HG02852 (cell line): ENCODE measurements around the gene LYST.
"Not testable (repeated sequence)": the region's sequence is repeated elsewhere in the genome, so short reads cannot be mapped to it uniquely, and the experiment has no call there.

Experiments used
- ATAC-seq: cut with Tn5 transposase; IDR thresholded peaks from one replicate; pipeline ENCODE4 v1.9.1; 2021; ENCODE audit warnings: mild to moderate bottlenecking, moderate library complexity; ENCODE audit not compliant: unreplicated experiment

The LYST gene

DNA sequence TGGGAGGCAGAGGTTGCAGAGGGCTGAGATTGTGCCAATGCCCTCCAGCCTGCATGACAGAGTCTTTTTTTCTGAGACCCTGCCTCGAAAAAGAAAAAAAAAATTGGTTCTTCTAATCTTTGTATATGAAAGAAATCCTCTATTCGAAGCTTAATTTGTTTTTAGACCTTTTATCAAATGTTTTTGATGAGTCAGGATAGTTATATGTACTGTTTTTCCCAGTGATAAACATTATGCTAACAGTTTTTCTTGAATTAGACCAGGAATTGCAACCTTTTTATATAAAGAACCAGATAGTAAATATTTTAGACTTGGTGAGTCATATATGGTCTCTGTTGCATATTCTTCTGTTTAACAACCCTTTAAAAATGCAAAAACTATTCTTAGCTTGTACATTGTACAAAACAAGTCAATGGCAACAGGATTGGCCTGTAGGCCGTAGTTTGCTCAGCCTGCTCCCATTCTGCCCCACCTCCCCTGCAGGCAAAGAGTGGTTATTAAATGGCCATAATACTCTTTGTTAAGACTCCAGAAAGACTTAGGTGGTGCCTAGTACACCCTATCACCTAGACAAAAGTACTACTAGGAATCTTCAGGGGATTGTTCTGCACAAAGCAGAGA, 45.2 kb downstream of the LYST start:
- ATAC-seq = no peak

DNA sequence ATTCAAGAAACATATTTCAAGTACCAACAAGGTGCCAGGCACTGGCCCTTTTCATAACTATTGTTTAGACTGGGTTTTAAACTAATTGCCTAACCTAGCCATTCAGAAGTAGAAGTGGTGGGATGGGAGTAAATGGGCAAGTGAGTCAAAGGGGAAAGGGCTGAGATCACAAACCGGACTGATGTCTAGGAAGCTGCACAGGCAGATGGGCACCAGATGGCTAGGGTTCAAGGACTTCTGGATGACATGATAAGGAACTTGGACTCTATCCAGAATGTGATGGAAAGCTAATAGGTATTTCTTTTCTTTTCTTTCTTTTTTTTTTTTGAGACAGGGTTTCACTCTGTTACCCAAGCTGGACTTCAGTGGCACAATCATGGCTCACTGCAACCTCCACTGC, 46.6 kb downstream of the LYST start:
- ATAC-seq = no peak

DNA sequence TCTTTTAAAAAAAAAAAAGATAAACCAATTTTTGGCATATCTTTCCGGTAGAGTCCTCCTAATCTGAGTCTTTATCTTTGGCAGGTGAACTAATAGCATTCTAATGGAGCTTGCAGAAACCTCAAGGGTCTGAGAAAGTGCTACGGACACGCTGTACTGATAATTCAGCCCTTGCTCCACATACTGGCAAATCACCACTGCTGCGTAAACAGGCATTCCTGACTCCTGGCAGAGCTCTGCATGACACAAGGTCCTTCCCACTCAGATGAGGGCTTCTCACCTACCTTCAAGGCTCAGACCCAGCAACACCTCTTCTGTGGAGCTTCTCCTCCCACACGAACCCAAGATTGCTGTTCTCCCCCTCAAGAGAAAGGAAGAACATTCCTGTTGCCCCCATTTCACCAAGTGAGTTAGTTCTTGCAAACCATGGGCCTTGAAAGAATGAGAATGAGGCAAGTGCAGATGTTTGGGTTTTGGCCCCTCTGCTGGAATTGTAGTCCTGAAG, 48.0 kb downstream of the LYST start:
- ATAC-seq = no peak

DNA sequence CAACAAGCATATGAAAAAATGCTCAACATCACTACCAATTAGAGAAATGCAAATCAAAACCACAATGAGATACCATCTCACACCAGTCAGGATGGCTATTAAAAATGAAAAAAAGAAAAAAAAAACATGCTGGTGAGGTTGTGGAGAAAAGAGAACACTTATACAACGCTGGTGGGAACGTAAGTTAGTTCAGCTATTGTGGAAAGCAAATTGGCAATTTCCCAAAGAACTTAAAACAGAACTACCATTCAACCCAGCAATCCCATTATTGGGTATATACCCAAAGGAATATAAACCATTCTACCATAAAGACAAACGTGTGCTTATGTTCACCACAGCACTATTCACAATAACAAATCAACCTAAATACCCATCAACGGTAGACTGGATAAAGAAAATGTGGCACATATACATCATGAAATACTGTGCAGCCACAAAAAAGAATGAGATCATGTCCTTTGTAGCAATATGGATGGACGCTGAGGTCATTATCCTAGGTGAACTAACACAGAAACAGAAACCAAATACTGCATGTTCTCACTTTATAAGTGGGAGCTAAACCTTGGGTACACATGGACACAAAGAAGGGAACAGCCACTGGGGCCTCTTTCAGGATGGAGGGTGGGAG, 49.5 kb downstream of the LYST start:
- ATAC-seq = no peak

DNA sequence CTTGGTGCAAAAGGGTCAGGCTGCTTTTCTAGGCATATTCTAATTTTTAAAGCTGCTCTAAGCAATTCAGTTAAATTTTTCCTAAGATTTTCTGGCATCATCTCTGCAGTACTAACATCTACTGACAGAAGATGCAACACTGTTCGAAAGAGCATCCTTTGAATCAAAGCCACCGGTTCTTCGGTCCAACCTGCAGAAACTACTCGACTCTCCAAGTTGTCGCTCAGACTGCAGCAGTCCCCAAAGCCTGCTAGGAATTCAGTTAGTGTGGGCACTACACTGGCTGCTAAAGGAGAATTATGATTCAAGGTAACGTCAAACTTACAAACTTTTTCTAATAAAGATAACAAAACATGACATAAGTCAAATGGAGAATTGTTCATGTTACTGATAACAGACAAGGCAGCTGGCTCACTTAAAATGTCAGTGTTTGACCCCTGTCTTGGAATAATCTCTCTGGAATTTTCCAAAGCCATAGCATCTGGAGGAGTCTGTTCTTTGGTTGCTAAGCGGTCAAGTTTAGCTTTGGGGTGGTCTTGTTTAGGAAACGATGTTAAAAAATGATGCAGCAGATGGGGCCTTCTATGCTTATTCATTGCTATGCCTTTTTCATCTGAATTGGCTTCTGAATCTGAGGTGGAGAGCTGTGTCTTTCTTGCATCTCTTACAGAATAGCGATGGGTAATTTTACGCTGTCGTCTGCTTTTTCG, 56.9 kb downstream of the LYST start:
- ATAC-seq = no peak

GRCh38 chr1:235808223-235808622, 58.5 kb downstream of the LYST start:
- ATAC-seq = no peak

DNA sequence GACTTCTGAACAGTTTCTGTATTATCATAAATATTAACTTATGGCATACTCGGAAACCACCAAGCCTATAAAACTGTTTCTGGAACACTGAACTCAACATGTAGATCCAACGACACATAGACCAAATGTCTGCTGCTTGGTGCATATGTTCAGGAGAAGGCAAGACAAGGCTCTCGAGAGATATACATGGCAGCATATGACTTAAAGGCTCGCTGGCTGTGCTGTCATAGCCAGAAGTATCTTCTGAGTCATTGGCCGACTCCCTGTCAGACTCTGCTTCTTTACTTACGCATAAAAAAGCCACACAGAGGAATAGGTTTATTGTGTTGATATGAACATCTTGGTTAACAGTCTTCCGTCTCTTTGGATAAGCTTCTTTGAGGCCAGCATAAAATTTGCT, 60.6 kb downstream of the LYST start:
- ATAC-seq = no peak

DNA sequence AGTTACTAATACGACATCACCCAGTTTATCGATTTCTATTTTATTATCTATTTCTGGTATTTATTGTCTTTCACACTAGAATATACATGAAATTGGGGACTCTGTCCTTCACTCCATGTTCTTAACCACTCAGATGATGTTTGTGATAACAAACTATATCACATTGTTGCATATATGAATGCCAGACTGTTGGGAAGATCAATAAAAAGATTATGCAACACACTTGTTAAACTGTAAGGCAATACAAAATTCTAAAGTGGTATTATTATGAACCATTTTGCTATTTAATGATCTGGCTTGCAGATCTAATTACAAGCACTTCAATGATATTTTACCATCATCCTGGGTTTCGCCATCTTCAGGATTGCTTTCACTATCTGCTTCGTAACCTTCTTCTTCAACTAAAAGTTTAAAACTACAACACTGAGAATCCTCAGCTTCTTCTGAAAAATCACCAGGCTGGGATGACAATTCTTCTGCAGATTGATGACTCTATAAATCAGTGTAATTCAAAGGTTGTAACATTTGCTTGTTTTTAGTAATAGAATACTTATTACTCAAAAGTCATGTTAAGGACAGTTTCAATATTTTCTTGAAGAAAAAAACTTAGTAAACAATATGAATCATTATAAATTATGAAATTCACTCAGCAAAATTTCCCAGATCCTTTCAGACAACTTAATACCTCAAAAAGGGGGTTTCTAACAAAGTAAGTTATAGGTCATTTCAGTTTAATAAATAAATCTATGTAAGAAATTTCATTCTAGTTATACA, 63.9 kb downstream of the LYST start:
- no peak for ATAC-seq

GRCh38 chr1:235799264-235799663, 67.4 kb downstream of the LYST start:
- ATAC-seq = no peak

DNA sequence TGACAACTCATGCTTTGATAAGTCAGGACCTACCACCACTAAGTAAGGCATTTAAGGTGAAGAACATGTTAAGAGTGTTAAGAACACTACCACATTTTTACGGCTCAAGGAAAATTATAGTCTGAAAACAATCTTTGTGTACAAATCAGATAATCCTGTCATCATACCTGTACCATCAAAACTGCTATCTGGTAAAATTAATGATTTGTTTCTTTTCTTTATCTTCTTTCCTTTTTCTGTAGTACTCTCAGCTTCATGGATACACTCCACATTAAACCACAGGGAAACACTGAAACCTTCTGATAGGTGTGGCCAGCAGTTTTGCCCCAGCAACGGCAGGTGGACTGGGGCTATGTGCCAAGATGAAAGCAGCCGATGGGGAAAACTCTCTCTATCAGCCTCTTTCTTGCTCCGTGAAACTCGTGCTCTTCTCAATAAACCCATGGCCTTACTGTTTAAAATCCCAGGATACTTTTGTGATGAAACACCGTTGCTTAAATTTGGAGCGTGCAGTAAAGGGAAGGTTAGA, 75.1 kb downstream of the LYST start:
- no peak for ATAC-seq

DNA sequence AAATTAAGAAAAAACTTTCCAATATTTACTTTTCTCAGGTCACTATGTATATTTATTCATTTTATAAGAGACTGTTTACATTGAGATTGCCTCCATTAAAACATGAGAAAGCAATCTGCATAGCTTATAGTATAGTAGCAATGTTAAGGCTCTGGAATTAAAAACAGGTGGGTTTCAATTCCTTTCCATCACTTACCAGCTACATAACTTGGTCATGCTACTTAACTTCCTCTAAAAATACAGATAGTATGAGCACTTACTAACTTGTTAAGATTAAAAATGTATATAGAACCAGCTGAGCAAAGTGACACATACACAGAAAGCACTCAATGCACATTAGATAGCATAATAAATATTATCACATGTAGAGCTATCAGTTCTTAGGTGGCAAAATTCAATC, 76.6 kb downstream of the LYST start:
- ATAC-seq = no peak

- ATAC-seq = not testable (repeated sequence)
These were observed 80.3 kb downstream of the LYST start for GRCh38 chr1:235786227-235786898.

GRCh38 chr1:235784950-235785349, 81.8 kb downstream of the LYST start:
- ATAC-seq = no peak

- ATAC-seq = no peak
These were observed 83.4 kb downstream of the LYST start for GRCh38 chr1:235783148-235783776.

- no peak for ATAC-seq
These were observed 84.1 kb downstream of the LYST start for GRCh38 chr1:235782601-235783000.

GRCh38 chr1:235781807-235782206, 84.9 kb downstream of the LYST start:
- no peak for ATAC-seq

GRCh38 chr1:235779770-235780169, 86.9 kb downstream of the LYST start:
- no peak for ATAC-seq

DNA sequence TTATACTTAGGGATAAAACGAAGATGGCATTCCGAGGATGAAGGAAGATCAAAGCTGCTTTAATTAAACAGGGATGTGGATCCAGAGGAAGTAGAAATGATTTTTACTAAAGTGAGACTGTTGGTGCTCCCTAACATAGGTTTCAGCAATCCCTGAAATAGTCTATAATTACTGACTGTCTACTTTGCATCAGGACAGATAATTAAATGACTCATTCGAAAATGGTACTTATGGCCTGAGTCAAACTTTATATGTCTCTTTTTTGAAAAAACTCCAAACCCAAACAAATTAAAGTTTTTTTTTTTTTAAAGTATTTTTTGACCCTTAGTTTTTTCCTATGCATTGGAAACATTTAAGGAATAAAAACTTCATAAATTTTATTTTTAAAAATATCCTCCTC, 90.3 kb downstream of the LYST start:
- ATAC-seq = no peak

GRCh38 chr1:235775246-235775860, 91.4 kb downstream of the LYST start:
- no peak for ATAC-seq

DNA sequence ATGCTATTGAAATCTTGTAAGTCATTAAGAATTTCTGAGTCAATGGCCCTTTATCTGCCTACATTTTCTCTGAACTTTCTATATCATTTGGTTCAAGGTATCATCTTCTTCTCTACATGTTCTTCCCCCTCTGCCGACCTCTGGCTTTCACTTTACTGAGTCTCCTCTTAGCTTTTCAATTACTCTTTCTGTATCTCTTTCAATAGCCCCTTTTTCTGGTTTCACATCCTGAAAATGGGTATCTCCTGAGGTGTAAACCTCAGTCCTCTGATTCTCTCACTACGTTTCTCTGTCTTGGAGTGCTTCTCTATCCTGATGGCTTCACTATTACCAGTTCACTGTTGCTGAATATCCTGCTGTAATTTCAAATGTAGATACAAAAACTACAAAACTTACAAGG, 98.9 kb downstream of the LYST start:
- ATAC-seq = peak; percentile 95
